ENCODE measurements around the gene TMEM184C. TPM values are rescaled to one million over a fixed set of nuclear protein-coding genes. Genes with fewer than 3 reads are reported as not detected.

The TMEM184C gene
- total RNA-seq, 1 experiment from 2014 or later, result 43.8 TPM

GRCh38 chr4:147586637-147587036, 30.6 kb upstream of the TMEM184C start:
- H2BK120ac ChIP-seq (ENCODE audit: low read depth, low read length, poor library complexity, severe bottlenecking), result no peak overlapping the region
- H3K9me3 ChIP-seq (ENCODE audit: control insufficient read depth, low read depth, low read length), result no peaks in the 10 kb centered on the region
- no peaks in the 10 kb centered on the region for H3K79me1 ChIP-seq (ENCODE audit: insufficient read depth, low read depth, low read length, poor library complexity, severe bottlenecking)
- H4K8ac ChIP-seq (replicated peaks; ENCODE audit: insufficient read length, low read depth, low read length), result no peak overlapping the region
- no peak overlapping the region for H2BK12ac ChIP-seq (ENCODE audit: insufficient read length, low read depth, low read length)
- no peak overlapping the region for H3K23ac ChIP-seq (ENCODE audit: insufficient read length, low read depth, low read length)
- DNase-seq, result no peak
- no peak overlapping the region for H2BK15ac ChIP-seq (ENCODE audit: low read depth, low read length)
- H4K20me1 ChIP-seq (ENCODE audit: control insufficient read depth, insufficient read depth, insufficient read length), result no peaks in the 10 kb centered on the region
- no peak overlapping the region for H3K9ac ChIP-seq (ENCODE audit: extremely low read depth, insufficient read length, low read length)
- H3K56ac ChIP-seq (ENCODE audit: insufficient read length, low read depth, low read length), result no peak overlapping the region
- Mint-ChIP-seq H3K9me3 (peaks cover 4 to 15% of the 10 kb centered on the region in 2 experiments; a peak in 4 of 5 replicates), H3K27me3 (ENCODE audit: low read depth) (no peaks in the 10 kb centered on the region; the same call in 1 of the 2 replicates), H3K4me3 (no peak overlapping the region), H3K4me1 (peaks cover 0 to 5% of the 10 kb centered on the region in 2 experiments; a peak in 2 of 4 replicates), H3K36me3 (ENCODE audit: insufficient read depth in 1 of 3, low read depth in 3 of 3) (peaks cover 0 to 9% (median 2%) of the 10 kb centered on the region in 3 experiments; a peak in 3 of 7 replicates), H3K27ac (no peak overlapping the region)
- no peak overlapping the region for H2AFZ ChIP-seq (ENCODE audit: low read length)
- H2BK20ac ChIP-seq (ENCODE audit: low read depth, low read length, poor library complexity, severe bottlenecking), result no peak overlapping the region
- H4K91ac ChIP-seq (ENCODE audit: insufficient read length, low read depth, low read length), result no peak overlapping the region
- no peak overlapping the region for H2BK5ac ChIP-seq (ENCODE audit: insufficient read length, low read length)
- TF ChIP-seq CTCF (conservative IDR thresholded peaks at IDR 0.05), result no peak
- H3T11ph ChIP-seq (ENCODE audit: low read length), result no peak overlapping the region
- H2AK5ac ChIP-seq (ENCODE audit: insufficient read length, low read length), result no peak overlapping the region
- H3K23me2 ChIP-seq (ENCODE audit: insufficient read length, low read depth, low read length, poor library complexity, severe bottlenecking), result no peaks in the 10 kb centered on the region
- no peaks in the 10 kb centered on the region for H3K79me2 ChIP-seq (ENCODE audit: insufficient read depth, low read length)
- H3K4me2 ChIP-seq (ENCODE audit: insufficient read depth, insufficient read length, low read length), result no peak overlapping the region
- no peak overlapping the region for H4K5ac ChIP-seq (ENCODE audit: insufficient read length, low read depth, low read length)
- WGBS (ENCODE audit: extremely low coverage, insufficient read length, low lambda C conversion rate), result 100% methylated on average over 1 of the region's 4 CpGs
- H3K27me3 ChIP-seq (ENCODE audit: insufficient read depth, low read length), result no peaks in the 10 kb centered on the region
- no peak overlapping the region for H3K14ac ChIP-seq (ENCODE audit: insufficient read depth, low read length)
- no peak overlapping the region for H3K4ac ChIP-seq (ENCODE audit: low read depth, low read length)
- no peak overlapping the region for H3K18ac ChIP-seq (ENCODE audit: insufficient read length, low read depth, low read length)
- H3K4me1 ChIP-seq (ENCODE audit: insufficient read depth, low read length), result peaks cover 2% of the 10 kb centered on the region
- H3K27ac ChIP-seq (ENCODE audit: insufficient read length, low read depth, low read length), result no peak overlapping the region
